ENCODE results near the gene GP9. TPM values are rescaled to one million over a fixed set of nuclear protein-coding genes. Genes with fewer than 3 reads are reported as not detected.

The GP9 gene
- total and polyA plus RNA-seq, 9 of the 15 experiments (the other 6 are each of a cell fraction or from before 2014, with no cell fraction given) = not detected

GRCh38 chr3:129065720-129066073 lies 5.1 kb downstream of the GP9 start:
- Histone ChIP-seq H3K27ac (ENCODE audit: extremely low read depth, low read depth, low read length) (no peak overlapping the region), H4K20me1 (replicated peaks; ENCODE audit: control insufficient read depth, insufficient read depth, low read length) (no peaks in the 10 kb centered on the region), H3K4me1 (replicated peaks in 1 of 2; ENCODE audit: control insufficient read depth in 2 of 2, insufficient read depth in 2 of 2, low read length in 2 of 2) (peaks cover 0 to 11% of the 10 kb centered on the region in 2 experiments; a peak in 3 of 5 replicates), H3K9me3 (replicated peaks; ENCODE audit: control insufficient read depth, insufficient read depth, low read depth, low read length) (no peaks in the 10 kb centered on the region), H2AFZ (ENCODE audit: low read depth, low read length) (no peak overlapping the region), H3K27me3 (ENCODE audit: control insufficient read depth in 2 of 2, insufficient read depth in 2 of 2, low read length in 2 of 2) (no peaks in the 10 kb centered on the region), H3K9ac (ENCODE audit: insufficient read depth in 1 of 2, low read depth in 2 of 2, low read length in 2 of 2) (no peak overlapping the region), H3K36me3 (ENCODE audit: control insufficient read depth, insufficient read depth, low read length) (no peaks in the 10 kb centered on the region), H3K4me2 (ENCODE audit: insufficient read depth, low read length) (no peak overlapping the region), H3K9me1 (ENCODE audit: control insufficient read depth, insufficient read depth, low read length) (no peaks in the 10 kb centered on the region), H3K4me3 (no peak overlapping the region), H3K79me2 (ENCODE audit: control insufficient read depth, insufficient read depth, low read length) (no peaks in the 10 kb centered on the region)
- ChIA-PET CTCF (ENCODE audit: low intra/inter-chr PET ratio) (no interaction called here), POLR2A (interaction anchor here (0.7 kb wide), 1 partner anchor 56 kb away, joined by 4 read pairs; the partner anchor contains the start of gene RAB43)
- BruUV-seq (replicated peaks) = no TSS peak
- no peak for DNase-seq (ENCODE audit: extremely low read depth in 1 of 4, low spot score in 3 of 4)
- 40% methylated on average over 4 of the region's 4 CpGs for WGBS (ENCODE audit: insufficient coverage, low coverage, missing lambda C conversion rate)
- in situ Hi-C loops (cut with MboI) = no loop called here
- no peak for ATAC-seq
- intact Hi-C loops (cut with micrococcal nuclease) = no loop called here
- FAIRE-seq = no peak
- TF ChIP-seq SREBF1 (IDR thresholded peaks at IDR 0.05; ENCODE audit: borderline replicate concordance, low read depth, low read length) (no peak), YBX1 (IDR thresholded peaks at IDR 0.05) (no peak), ETV5 (CRISPR knock-in tag; IDR thresholded peaks at IDR 0.05; ENCODE audit: low read depth) (no peak), ZNF75A (CRISPR knock-in tag; IDR thresholded peaks at IDR 0.05) (no peak), FOXA1 (IDR thresholded peaks at IDR 0.05; ENCODE audit: borderline replicate concordance) (no peak), CHD2 (IDR thresholded peaks at IDR 0.05; ENCODE audit: low read depth, low read length) (no peak), ZNF316 (IDR thresholded peaks at IDR 0.05) (no peak), SP1 (CRISPR knock-in tag; IDR thresholded peaks at IDR 0.05) (no peak), DPF2 (IDR thresholded peaks at IDR 0.05) (no peak), HCFC1 (IDR thresholded peaks at IDR 0.05; ENCODE audit: low read depth, low read length) (no peak), CGGBP1 (CRISPR knock-in tag; IDR thresholded peaks at IDR 0.05) (no peak), HDAC8 (tag; IDR thresholded peaks at IDR 0.05) (no peak), MTA1 (IDR thresholded peaks at IDR 0.05; ENCODE audit: borderline replicate concordance) (no peak)
- TF ChIP-seq, protein P1, sequence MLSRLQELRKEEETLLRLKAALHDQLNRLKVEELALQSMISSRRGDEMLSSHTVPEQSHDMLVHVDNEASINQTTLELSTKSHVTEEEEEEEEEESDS (CRISPR knock-in tag; IDR thresholded peaks at IDR 0.05) = no peak
